ENCODE data around the gene SNAP29.
"Not testable (repeated sequence)": the region's sequence is repeated elsewhere in the genome, so short reads cannot be mapped to it uniquely, and the experiment has no call there.

The SNAP29 gene

DNA sequence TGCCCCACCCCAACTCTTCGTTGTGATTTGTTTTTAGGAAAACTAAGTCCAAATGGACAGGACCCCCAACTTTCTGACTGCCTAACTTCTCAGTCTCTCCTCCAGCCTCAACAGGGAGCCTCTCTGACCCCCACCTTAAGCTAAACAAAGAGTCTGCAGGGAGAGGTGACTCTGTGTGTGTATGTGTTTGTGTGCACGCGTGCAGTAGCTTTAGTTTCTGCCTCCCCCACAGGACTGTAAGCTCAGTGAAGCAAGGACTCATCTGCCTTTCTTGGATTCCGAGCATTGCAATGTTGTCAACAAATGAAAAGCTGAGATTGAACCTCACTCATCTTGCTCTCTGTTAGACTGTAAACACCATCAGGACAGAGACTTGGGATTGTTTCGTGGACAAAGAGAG lies 7.9 kb downstream of the SNAP29 start:
- DNase-seq = no peak

GRCh38 chr22:20867179-20868024 lies 8.6 kb downstream of the SNAP29 start:
- DNase-seq = peak in 8 of 58 donors; percentile 8 to 42 (median 25)

DNA sequence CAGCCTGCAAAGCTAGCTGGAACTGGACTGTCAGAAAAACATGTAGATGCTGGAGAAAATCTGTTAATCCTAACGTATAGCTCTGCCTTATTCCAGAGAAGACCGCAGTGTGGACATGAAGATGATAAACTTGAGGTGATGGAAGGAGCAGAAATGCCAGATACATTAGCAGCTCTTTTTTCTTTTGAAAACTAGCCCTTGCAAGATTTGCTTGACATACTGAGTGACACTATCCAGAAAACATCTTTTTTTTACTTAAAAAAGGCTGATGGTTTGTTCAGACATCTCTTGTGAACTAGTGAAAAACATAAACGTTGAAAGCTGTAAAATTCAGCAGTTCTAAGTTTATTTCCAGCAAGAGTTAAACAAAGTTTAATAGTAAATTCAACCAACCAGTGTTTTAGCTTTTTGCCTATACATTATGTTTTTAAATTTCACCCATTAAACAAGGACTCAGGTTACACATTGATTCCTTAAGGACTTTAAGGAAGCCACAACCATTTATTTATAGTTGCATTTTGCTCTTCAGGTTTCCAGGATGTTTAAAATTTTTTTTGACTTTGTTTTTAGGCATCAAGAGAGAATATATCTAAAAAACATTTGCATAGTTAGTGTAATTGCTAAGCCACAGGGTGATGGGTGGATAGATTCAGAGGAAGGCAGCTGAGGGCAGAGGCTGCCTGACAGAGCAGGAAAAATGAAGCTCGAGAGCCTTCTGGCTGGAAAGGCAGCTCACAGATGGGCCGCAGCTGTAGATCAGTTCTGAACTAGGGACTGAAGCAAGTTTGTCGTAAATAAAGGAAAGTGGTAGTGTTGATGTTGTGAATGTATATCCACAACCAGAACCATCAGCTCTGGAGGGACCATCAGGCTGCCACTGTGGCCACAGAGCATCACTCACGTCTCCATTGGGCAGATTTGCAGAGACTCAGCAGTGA lies 9.5 kb downstream of the SNAP29 start:
- DNase-seq = no peak

DNA sequence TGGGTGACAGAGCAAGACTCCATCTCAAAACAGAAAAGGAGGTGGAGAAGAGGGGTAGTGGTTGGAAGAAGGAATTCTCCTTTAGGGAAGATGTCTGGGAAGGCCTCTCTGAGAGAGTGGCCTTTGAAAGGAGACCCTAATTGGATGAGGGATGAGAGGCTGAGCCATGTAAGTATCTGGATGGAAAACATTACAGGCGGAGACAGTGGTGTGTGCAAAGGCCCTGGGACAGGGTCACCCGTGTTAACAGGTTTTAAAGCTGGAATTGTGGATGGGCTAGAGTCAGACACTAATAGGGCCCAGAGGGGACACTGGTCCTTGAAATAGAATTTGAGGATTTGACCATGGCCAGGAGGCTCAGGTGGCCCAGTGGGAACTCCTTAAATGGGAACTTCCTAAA lies 10.4 kb downstream of the SNAP29 start:
- DNase-seq = no peak

DNA sequence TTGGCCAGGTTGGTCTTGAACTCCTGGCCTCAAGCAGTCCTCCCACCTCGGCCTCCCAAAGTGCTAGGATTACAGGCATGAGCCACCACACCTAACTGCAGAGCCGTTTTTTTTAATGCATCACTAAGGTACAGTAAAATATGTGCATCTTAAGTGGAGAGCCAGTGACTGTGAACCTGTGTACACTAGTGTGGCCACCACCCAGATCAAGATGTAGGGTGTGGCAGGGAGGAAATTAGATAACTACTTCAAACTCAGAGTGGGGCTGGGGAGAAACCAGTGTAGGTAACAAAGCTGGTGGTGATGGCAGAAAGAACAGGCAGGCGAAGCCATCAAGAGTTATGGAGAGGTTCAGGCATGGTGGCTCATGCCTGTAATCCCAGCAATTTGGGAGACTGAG lies 14.4 kb downstream of the SNAP29 start:
- DNase-seq = no peak

DNA sequence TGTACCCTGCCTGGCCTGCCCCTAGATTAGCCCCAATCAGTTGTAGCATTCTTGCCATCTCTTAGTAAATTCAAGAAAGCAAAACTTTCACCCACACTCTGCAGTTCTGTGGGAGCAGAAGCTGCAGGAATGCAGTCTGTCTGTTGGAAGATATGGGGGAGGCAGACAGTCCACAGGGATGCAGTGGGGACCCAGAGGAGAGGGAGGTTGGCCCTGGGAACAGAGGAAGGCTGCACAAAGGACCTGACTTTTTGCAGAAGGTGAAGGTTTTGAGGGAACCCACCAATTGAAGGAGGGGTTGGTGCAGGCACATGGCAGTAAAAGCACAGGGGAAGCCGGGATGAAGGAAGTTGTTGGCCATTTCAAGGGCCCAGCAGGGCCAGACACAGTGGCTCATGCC lies 16.5 kb downstream of the SNAP29 start:
- no peak for DNase-seq

DNA sequence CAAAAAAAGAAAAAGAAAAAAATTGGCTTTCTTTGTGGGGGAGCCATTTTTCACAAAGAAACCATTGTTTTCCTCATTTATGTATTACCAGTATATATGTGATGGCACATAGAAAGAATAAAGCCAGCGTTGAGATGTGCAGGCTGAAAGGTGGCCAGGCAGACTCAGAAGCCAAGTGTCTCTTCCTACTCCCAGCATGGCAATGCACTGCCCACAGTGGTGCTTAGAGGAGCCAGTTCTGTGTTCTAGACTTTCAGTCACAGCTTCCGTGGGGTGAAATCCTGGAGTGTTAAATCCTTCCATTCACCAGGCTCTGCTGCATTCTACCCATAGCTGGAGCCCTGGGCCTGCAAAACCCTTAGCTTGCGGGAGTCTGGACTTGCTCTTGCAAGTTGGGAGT lies 18.9 kb downstream of the SNAP29 start:
- peak in 5 of 58 donors; percentile 13 to 43 (median 25) for DNase-seq

GRCh38 chr22:20881231-20881630 lies 22.4 kb downstream of the SNAP29 start:
- DNase-seq = no peak

DNA sequence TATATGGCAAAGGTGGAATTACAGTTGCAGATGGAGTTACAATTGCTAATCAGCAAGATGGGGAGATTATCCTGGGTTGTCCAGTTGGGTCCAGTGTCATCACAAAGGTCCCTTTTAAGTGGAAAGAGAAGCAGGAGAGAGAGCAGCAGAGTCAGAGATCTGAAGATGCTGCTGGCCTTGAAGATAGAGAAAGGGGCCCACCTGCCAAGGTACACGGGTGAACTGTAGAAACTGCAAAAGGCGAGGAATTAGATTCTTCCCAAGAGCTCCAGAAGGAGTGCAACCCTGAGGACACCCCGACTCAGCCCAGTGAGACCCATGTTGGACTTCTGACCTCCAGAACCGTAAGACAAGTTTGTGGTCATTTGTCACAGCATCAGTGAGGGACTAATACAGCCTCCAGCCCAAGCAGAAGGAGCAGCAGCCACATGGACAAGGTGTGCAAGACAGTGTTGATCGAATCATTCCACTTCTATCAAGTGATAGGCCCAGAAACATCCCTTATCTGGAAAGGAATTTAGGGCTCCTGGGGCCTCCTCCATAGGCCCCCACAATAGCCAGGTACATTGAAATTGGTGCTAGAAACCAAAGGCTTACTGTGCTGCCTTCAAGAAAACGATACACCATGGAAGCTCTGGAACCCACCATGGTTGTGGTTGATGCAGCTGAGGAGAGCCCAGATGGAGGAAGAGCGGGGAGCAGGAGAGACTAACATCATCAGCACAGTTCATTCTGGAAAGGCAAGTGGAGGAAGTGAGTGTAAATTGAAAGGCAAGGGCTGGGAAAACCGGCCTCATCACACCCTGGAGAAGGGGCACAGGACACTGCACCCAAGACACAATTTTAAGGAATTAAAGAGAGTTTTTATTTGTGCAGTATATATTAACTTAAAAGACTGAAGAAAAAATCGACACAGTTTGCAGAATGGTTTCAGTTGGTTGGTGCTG lies 23.3 kb downstream of the SNAP29 start:
- no peak for DNase-seq

- DNase-seq = no peak
Observed at GRCh38 chr22:20882855-20883254, 24.0 kb downstream of the SNAP29 start.

DNA sequence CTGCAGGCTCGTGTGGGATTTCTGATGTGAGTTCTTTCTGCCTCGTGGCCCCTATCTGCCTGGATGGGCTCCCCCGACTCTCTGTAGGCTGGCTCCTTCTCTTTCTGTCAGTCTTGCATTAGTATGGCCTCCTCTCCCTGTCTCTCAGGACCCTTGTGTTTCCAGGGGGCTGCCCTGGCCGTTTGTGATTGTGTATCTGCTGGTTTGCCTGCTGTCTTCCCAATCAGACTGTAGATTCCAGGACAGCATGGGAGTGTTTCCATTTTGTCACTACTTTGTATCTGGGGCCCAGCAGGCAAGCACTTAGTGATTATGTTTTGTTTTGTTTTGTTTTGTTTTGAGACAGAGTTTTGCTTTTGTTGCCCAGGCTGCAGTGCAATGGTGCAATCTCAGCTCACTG lies 25.6 kb downstream of the SNAP29 start:
- DNase-seq = no peak

- no peak for DNase-seq
Observed at GRCh38 chr22:20885017-20885556, 26.3 kb downstream of the SNAP29 start.

DNA sequence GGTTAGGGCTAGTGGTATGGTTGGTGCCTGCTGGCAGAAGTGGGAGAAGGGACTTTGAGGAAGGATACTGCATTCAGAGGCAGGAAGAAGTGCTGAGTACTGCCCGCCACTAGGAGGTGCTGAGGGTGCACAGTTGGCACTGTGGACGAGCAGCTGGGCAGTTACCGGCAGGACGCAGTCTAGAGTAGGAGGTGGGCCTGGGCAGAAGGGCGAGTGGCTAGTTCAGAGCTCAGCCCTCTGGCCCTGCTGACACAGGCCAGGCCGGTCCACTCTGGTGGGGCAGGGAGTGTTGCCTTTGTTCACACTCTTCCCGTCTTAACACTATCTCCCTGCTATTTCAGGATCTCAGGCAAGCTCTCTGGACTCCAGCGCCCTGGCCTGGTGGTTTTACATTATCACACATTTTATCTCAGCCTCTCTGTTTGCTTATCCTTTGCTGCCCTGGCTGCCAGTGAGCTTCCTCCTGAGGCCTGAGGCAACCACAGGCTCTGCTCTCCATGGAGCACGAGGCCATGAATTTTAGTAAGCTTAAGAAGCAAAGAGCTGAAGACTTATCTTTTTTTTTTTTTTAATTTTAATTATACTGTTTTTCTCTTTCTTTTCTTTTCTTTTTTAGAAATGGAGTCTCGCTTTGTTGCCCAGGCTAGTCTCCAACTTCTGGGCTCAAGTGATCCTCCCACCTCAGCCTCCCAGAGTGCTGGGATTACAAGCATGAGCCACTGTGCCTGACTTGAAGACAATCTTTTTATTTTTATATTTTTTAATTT lies 26.9 kb downstream of the SNAP29 start:
- DNase-seq = peak in 56 of 58 donors; percentile 6 to 82 (median 52)

- DNase-seq = no peak
Observed at GRCh38 chr22:20887375-20887774, 28.6 kb downstream of the SNAP29 start.

GRCh38 chr22:20889025-20889704 lies 30.4 kb downstream of the SNAP29 start:
- DNase-seq = no peak

DNA sequence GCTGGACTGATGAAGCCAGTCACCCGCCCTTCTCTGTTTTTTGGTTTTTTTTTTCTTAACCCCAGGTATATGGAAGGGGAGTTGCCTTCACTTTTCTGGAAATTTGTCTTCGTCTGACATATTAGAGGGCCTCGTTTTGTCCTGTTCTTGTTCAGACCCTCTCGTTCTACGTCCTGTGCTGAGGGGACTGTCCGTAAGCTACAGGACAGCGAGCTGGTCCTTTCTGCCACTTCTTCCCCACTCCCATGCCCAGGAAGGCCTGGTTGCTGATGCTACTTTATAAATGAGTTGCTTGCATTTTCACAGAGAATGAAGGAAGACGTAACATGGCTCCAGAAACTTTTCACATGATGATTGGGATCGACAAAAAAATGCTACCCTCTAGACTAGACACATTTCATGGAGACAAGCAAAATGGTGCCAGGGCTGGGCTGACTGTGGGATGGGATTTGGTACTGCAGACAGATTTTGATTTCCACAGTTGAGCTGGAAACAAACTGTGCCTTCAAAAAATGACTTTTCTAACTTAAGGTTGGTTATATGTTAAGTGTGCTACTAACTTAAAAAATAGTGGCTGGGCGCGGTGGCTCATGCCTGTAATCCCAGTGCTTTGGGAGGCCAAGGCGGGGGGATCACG lies 31.2 kb downstream of the SNAP29 start:
- no peak for DNase-seq

DNA sequence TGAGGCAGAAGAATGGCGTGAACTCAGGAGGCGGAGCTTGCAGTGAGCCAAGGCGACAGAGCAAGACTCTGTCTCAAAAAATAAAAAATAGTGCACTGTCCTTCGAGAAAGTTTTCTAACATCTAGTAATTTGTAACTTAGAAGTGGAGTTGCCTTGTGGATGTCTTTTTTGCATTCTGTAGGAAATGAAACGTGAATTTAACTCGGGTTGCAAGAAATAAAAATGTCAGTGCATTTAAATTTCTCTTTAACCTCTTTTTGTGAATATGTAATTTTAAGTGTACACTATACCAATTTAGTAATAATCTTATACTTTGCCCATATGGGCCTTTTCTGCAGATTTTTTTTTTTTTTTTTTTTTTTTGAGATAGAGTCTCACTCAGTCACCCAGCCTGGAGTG lies 32.2 kb downstream of the SNAP29 start:
- DNase-seq = no peak

- DNase-seq = not testable (repeated sequence)
Observed at GRCh38 chr22:20897737-20898136, 38.9 kb downstream of the SNAP29 start.
